Upper lobe of left lung (tissue), 6 donors: ENCODE results near the gene HACD2. TPM values are rescaled to one million over a fixed set of nuclear protein-coding genes. Genes with fewer than 3 reads are reported as not detected.

ENCODE experiments used
- ATAC-seq, 2 donors: fragments of 200-7000 bp; cut with Tn5 transposase; one replicate each; pipeline ENCODE4 v1.9.1; 2022; ENCODE audit warnings: mild to moderate bottlenecking in 2 of 2, moderate library complexity in 2 of 2; ENCODE audit not compliant: low FRiP score in 2 of 2
- DNase-seq, 2 donors: peaks; one replicate each; pipeline ENCODE4 v3.0.0-alpha.2; 2019 to 2020
- H3K27ac ChIP-seq, 4 donors: fragments of 200-600 bp; sonication (generic); one replicate each; pipeline ENCODE4 v1.5.1; 2016 to 2019
- H3K27me3 ChIP-seq, 4 donors: fragments of 200-600 bp; sonication (generic); one replicate each; pipeline ENCODE4 v1.5.1; 2017 to 2019
- H3K36me3 ChIP-seq, 4 donors: fragments of 200-600 bp; sonication (generic); one replicate each; pipeline ENCODE4 v1.5.1; 2016 to 2019
- H3K4me1 ChIP-seq, 4 donors: fragments of 200-600 bp; sonication (generic); one replicate each; pipeline ENCODE4 v1.5.1; 2018 to 2019
- H3K4me3 ChIP-seq, 4 donors: fragments of 200-600 bp; sonication (generic); one replicate each; pipeline ENCODE4 v1.5.1; 2017 to 2019; ENCODE audit warnings: mild to moderate bottlenecking in 2 of 4, moderate library complexity in 1 of 4
- H3K9me3 ChIP-seq, 4 donors: fragments of 200-600 bp; sonication (generic); one replicate each; pipeline ENCODE4 v1.5.1; 2018 to 2019
- EP300 ChIP-seq, 4 donors: sonication (generic); formaldehyde crosslinking; IDR thresholded peaks; one replicate each; pipeline ENCODE4 v1.5.1; 2017; ENCODE audit warnings: antibody characterized with exemption in 4 of 4, control low read depth in 2 of 4
- POLR2A ChIP-seq, 4 donors: fragments of 450-650 bp; IDR thresholded peaks; one replicate each; pipeline ENCODE4 v1.5.1; 2016 to 2017; ENCODE audit warnings: antibody characterized with exemption in 4 of 4, mild to moderate bottlenecking in 2 of 4
- POLR2AphosphoS5 ChIP-seq, 2 donors: sonication (generic); formaldehyde crosslinking; IDR thresholded peaks; one replicate each; pipeline ENCODE4 v1.5.1; 2017; ENCODE audit warnings: antibody characterized with exemption in 2 of 2
- WGBS, 2 donors: methylation state at CpG; one replicate each; pipeline ENCODE4 v1.1.5; 2017 to 2018; 5-methylcytosine and 5-hydroxymethylcytosine counted together
- total RNA-seq, 6 donors: library from RNA; depleted of rRNA in 4 of 6; stranded (reverse); fragments of >200 nt in 4 of 6; gene quantifications; one replicate each; pipeline versions ENCODE4 v1.1.0 to v1.2.1, GENCODE V29; 2016 to 2021
- TF ChIP-seq, protein P1 (sequence below), 6 experiments: fragments of 450-650 bp in 4 of 6; fragments of 200-600 bp in 2 of 6; sonication (generic) in 2 of 6; IDR thresholded peaks; one replicate each; pipeline ENCODE4 v1.5.1; 2016 to 2019; ENCODE audit warnings: antibody characterized with exemption in 6 of 6
- donor health status: DM: no; HTN: no; CAD: no; lungs with moderate emphysema.
- donor health status: DM: no; HTN: yes; CAD: no; lungs with severe emphysema.

HACD2 gene
- total RNA-seq, 6 donors from 2014 or later, result 12.5 to 60.4 (median 39.1) TPM

DNA sequence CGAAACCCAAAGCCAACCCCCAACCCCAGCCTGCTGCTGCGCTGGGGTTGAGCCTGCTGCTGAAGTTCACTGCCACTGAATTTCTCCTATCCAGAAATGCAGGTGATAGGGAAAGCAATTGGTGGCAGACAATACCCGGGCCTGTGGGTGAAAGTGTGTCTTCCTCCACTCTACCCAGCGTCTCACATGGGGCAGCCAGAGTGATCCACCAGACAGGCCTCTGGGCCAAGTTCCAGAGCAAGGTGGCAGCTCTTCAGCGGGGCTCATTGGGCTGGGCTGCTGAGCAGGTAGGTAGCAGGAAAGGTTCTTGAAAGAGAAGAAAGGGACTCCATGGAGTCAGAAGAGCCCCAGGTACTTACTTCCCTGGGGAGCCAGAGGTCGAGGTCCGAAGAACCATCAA, 141.9 kb downstream of the HACD2 start:
- Histone ChIP-seq H3K27me3 (peaks cover 0 to 7% (median 3%) of the 10 kb centered on the region in 4 donors), H3K36me3 (no peaks in the 10 kb centered on the region), H3K9me3 (no peaks in the 10 kb centered on the region), H3K27ac (no peak overlapping the region), H3K4me1 (peaks cover 0 to 9% (median 0%) of the 10 kb centered on the region in 4 donors), H3K4me3 (no peak overlapping the region)
- ATAC-seq (no peak), DNase-seq (no peak)
- TF ChIP-seq EP300 (IDR thresholded peaks at IDR 0.05), result no peak
- TF ChIP-seq, protein P1, sequence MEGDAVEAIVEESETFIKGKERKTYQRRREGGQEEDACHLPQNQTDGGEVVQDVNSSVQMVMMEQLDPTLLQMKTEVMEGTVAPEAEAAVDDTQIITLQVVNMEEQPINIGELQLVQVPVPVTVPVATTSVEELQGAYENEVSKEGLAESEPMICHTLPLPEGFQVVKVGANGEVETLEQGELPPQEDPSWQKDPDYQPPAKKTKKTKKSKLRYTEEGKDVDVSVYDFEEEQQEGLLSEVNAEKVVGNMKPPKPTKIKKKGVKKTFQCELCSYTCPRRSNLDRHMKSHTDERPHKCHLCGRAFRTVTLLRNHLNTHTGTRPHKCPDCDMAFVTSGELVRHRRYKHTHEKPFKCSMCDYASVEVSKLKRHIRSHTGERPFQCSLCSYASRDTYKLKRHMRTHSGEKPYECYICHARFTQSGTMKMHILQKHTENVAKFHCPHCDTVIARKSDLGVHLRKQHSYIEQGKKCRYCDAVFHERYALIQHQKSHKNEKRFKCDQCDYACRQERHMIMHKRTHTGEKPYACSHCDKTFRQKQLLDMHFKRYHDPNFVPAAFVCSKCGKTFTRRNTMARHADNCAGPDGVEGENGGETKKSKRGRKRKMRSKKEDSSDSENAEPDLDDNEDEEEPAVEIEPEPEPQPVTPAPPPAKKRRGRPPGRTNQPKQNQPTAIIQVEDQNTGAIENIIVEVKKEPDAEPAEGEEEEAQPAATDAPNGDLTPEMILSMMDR (IDR thresholded peaks at IDR 0.05), result no peak
- TF ChIP-seq POLR2A (IDR thresholded peaks at IDR 0.05), result no peak
- TF ChIP-seq POLR2AphosphoS5 (IDR thresholded peaks at IDR 0.05), result no peak
- WGBS, 2 donors, result 81 to 87% methylated on average over 7 of the region's 7 CpGs

DNA sequence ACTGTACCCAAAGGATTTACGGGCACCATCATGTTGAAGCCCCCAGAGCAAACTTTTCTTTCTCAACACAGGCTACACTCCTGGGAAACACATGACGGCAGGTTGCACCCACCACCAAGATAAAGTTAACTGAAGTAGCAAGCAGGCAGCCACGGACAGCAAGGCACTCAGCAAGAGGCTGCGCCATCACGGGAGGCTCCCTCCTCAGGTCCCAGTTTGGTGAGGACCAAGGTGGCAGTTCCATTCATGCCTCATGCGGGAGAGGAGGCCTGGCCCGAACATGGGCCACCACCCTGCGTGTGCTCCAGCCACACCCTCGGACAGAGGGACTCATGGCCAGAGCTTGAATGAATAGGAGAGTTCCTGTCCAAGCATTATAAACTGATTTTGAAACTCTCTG, 142.7 kb downstream of the HACD2 start:
- TF ChIP-seq POLR2A (IDR thresholded peaks at IDR 0.05) (no peak), EP300 (IDR thresholded peaks at IDR 0.05) (no peak), POLR2AphosphoS5 (IDR thresholded peaks at IDR 0.05) (no peak)
- TF ChIP-seq, protein P1 (IDR thresholded peaks at IDR 0.05), result no peak
- 98% methylated on average over 4 to 9 of the region's 9 CpGs for WGBS, 2 donors
- no peak for ATAC-seq
- H3K4me1 ChIP-seq, result peaks cover 0 to under 1% (median 0%) of the 10 kb centered on the region in 4 donors
- no peaks in the 10 kb centered on the region for H3K9me3 ChIP-seq
- H3K36me3 ChIP-seq, result no peaks in the 10 kb centered on the region
- DNase-seq, result peak in 1 of 2 donors; percentile 15
- no peak overlapping the region for H3K27ac ChIP-seq
- H3K27me3 ChIP-seq, result peaks cover 0 to under 1% (median under 1%) of the 10 kb centered on the region in 4 donors
- no peak overlapping the region for H3K4me3 ChIP-seq

Other genes starting within 250 kb of the HACD2 start
- gene ADCY5, start 136.0 kb downstream of the HACD2 start, total RNA-seq, result 10 to 100 TPM in 2 of 6 donors, 1 to 10 TPM in 4; 2.1 to 23.0 (median 3.2) TPM